ENCODE results near the gene FAM234B.
A peak's percentile ranks its signal among the peaks of the same experiment; 100 is the strongest.

Gene FAM234B, protein sequence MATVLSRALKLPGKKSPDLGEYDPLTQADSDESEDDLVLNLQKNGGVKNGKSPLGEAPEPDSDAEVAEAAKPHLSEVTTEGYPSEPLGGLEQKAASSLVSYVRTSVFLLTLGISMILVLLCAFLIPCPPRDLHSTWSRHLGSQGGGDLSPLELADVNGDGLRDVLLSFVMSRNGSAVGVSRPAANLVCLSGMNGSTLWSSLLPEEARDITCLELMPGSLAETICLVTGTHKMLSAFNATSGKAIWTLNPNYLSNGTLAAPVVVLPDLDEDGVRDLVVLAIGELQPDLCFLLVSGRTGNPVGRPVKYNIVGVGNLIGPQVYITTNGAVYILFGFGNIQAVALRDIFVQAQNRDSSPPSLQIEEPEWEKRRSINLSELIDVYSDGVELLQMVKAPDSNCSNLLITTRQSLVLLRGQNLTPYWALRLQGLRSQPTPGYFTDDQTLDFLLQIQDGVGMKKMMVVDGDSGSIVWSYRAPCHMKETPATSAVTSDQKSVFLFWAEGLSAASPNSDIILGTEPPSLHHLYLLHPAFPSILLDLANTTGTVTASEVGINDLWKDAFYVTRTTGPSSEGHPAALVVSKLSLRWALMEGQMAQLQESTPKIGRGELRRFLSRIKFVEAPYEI

DNA sequence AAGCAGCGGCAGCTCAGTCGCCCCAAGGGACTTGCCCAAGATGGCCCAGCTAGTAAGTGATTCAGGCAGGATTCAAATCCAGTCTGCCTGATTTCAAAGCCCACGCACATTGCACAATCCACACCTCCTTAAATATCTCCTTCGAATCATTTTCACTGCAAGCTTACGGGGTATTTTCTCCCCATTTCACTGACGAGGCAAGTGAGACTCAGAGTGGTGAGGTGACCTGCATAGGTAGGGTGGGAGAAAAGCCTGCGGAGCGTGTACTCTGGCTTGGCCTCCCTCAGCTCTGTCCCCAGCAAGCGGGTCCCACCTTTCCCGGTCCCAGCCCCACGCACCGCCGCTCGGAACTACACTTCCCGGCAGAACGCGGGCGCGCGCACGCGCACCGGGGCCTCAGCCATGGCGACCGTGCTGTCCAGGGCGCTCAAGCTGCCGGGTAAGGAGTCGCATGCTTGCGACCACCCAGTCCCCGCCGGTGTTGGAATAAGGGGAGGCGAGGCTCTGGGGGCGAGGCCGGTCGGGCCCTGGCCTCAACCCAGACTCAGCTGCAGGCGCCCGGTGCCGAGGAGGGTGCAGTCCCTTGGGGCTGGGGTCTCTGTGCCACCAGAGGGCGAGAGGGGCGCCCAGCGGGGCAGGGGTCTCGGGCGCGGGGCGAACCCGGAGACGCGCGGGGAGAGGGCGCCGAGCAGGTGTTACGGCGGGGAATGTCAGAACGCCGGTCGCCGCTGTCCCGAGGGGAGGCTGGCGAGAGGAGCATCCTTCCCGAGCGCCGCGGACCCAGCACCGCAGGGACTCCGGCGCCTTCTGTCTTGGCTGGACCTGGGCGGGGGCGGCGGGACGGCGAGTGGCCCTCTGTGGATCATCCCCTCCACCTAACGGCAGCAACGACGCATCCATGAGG is at the start of gene FAM234B:
TSS of gene FAM234B (plus strand) at position 380 of the 904 bp plus-strand sequence. CDS start at position 403, 23 bp downstream.
- DNase-seq (ENCODE audit: low read depth in 2 of 2), result peak; percentile 37 to 50

DNA sequence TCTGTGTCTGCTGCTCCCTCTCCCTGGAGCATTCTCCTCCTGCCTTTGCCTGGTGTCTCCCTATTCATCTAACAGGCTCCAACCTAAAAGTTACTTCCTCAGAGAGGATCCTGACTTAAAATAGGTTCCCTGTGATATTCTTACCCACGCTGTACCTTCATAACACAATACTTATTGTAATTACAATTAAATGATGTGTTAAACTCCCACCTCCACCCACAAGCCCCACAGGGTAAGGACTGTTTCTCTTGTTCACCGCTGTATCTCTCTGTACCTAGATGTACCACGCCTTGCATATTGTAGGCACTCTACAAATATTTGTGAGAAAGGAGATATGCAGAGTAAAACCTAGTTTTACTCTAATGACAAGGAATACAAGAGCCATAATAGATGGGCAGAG is 49.1 kb upstream of the FAM234B start:
- no peak for DNase-seq (ENCODE audit: low read depth in 2 of 2)

DNA sequence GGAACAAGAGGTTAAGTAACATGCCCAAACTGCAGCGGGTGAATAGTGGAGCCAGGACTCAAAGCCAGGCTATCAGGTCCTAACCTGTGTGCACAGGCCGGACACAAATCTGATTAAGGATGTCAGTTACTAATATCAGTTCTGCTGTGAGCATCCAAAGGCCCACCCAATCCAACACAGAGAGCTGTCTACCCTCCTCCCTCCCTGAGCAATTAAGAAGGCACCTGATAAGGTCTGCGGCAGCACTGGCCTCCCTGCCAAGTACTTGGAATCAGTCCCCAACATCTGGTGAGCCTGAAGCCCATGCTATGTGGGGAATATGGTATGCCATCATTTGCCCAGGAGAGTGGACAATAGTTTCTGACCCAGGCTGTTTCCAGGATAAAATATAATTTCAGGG is 48.0 kb upstream of the FAM234B start:
- DNase-seq (ENCODE audit: low read depth in 2 of 2), result no peak

DNA sequence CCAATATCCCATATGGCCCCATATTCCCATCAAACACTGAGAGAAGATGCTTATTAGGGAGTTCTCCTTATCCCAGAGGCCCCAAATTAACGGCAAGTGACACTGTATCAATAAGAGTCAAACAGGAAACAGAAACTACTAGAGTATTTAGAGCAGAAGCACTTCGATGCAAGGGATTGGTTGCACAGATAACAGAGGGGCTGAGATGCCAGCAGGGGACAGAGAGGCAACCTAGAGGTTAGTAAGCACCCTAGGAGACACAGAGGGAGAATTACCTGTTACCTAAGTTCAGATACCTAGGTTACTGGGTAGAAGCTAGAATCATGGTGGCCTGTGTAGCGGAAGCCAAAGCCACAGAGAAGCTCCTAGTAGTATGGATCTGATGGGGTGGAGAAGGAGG is 47.0 kb upstream of the FAM234B start:
- no peak for DNase-seq (ENCODE audit: low read depth in 2 of 2)

DNA sequence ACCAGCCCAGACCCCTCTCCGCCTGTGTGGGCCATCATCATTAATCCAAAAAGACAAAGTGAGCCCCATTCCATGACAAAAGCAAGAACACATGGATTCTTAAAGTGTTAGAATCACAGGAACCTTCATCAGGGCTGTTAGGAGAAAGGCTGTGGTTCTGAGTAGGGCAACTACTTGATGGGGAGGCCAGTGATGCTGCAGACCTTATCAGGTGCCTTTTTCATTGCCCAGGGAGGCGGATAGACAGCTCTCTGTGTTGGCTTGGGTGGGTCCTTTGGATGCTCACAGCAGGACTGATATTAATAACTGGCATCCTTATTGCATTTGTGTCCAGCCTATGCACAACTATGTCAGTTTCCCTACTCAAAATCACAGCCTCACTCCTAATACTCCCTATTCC is 46.4 kb upstream of the FAM234B start:
- no peak for DNase-seq (ENCODE audit: low read depth in 2 of 2)

DNA sequence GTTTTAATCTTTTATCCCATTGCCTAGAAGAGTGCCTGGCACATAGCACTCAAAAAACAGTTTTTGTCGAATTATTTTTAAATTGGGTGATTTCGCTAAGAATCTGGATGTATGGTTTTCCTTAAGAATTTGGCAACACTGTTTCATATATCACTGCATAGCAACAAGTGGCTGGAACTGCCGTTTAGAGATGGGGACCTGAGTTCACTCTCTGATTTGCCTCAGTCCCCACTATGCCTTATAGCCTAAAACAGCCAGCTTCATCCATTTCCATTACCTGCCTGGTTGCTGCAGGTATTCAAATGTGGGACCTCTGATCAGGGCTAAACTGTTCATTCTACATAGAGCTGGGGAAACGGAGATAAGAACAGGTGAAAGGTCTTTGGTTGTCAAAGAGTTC is 45.9 kb upstream of the FAM234B start:
- no peak for DNase-seq (ENCODE audit: low read depth in 2 of 2)

DNA sequence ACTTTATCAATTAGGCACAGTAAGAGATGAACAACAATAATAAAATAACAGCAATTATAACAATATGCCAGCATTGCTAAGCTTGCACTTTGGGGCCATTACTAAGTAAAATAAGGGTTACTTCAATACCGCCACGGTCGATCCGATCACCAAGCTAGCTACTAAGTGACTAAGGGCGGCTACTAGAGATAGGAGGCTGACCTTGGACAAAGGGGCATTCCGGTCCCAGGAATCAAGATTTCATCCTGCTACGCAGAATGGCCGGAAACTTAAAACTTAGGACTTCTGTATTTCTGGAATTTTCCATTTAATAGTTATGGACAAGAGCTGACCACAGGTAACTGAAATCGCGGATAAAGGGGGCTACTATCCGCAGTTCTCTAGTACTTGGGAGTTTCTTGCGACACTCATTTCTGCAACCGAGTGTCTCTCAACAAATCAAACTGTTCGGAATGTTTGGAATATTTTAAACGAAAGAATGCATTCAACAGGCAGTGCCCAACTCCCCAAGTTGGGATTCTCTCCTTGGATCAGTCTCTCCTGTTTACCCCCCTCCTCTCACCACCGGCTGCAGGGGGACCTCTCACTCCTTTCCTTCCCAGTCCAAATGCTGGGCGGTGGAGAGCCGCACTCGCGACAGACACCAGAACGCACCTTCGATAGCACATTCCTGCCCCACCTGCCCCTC is 44.8 kb upstream of the FAM234B start:
- DNase-seq (ENCODE audit: low read depth in 2 of 2), result no peak

DNA sequence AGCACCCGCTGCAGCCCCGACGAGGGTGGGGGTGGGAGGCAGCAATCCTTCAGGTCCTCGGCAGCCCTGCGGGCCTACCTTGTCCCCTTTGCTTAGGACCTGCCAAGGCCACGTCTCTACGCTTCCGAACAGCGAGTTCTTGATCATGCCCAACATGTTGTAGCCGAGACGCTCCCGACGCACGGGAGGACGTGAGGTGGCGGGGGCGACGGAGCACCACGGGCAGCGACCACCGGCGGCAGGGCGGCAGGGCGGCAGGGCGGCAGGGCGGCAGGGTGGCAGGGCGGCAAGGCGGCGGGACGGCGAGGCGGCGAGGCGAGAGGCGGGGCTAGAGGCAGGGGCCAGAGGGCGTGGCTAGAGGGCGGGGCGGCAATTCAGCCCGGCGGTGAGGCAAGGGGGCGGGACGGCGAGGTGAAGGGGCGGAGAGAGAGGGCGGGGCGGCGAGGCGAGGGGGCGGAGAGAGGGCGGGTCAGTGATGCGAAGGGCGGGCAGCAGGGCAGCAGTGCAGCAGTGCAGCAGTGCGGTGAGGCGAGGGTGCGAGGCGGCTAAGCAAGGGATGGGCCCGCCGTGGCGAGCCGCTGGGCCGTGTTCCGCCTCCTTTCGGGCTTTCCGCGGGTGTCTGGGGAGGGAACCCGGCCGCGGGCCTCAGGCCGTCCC is 44.1 kb upstream of the FAM234B start, which contains the start of gene HEBP1:
TSS of gene HEBP1 (minus strand) at position 307 of the 657 bp plus-strand sequence. CDS start at position 156, 151 bp downstream.
- DNase-seq (ENCODE audit: low read depth in 2 of 2), result peak; percentile 88 to 89

DNA sequence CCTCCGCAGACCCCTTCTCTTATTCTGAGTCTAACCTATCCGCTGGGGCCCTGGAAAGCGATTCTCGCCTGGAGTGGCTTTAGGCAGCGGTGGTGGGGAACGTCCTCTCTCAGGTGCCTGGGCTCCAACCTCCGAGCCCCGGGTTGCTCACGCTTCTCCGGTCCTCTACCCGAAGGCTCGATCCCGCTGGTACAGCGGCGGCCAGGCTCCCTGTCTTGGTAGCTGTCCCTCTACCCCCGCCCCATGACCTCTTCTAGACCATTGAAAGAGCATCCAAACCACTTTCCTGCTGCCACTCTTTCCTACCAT is 43.6 kb upstream of the FAM234B start:
- DNase-seq (ENCODE audit: low read depth in 2 of 2), result peak in 1 of 2 donors; percentile 4

DNA sequence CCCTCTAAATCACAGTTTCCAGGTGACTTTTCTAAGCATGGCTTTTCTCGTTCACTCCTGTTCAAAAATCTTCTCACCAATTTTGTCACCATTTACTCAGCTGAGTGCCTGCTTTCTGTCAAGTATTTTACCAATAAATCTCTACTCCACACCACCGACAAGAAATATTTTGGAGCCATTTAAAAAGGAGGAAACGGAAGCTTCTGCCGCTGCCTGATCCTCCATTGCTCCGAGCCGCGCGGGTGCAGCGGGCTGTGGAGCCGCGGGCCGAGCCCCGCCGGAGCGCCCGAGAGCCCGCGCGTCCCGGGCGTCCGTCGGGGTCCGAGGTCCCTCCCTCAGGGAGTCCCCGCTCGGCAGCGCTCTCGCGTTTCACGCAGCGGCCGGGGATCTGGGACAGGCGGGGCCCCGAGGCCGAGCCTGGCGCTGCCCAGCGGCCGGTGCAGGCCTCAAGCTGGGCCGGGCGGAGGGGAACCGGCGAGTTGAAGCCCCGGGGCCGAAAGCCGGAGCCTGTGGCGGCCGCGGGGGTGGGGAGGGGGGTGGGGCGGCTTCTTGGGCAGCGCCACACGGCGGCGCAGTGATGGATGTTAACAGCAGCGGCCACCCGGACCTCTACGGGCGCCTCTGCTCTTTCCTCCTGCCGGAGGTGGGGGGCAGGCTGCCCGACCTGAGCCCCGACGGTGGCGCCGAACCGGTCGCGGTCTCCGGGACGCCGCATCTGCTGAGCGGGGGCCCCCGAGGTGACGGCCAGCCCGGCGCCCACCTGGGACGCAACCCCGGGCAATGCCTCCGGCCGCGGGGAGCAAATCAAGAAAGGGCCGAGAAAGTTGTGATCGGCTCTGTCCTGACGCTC is 43.0 kb upstream of the FAM234B start:
- DNase-seq (ENCODE audit: low read depth in 2 of 2), result peak in 1 of 2 donors; percentile 12

DNA sequence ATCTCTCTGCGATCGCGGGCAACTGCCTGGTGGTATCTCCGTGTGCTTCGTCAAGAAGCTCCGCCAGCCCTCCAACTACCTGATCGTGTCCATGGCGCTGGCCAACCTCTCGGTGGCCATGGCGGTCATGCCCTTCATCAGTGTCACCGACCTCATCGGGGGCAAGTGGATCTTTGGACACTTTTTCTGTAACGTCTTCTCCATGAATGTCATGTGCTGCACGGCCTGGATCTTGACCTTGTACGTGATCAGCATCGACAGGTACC is 42.5 kb upstream of the FAM234B start:
- DNase-seq (ENCODE audit: low read depth in 2 of 2), result no peak

DNA sequence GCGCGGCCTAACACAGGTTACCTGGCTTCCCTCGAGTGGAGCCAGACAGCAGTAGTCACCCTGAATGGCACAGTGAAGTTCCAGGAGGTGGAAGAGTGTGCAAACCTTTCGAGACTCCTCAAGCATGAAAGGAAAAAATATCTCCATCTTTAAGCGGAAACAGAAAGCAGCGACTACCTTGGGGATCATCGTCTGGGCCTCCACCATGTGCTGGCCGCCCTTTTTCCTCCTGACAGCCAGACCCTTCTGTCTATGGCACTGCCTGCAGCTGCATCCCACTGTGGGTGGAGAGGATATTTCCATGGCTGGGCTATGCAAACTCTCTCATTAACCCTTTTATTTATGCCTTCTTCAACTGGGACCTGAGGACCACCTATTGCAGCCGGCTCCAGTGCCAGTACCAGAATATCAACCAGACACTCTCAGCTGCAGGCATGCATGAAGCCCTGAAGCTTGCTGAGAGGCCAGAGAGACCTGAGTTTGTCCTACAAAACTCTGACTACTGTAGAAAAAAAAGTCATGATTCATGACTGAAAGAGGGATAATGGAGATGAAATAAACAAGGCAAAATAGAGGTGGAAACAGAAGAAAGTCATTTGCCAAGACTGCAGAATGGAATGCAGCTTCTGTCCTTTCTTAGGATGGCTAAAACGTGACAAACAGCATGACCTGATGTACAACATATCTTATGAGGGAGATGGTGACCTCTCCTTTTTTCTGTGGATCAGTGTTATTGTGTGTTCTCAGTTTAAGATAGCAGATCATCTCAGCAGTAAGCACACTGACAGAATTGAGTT is 41.7 kb upstream of the FAM234B start:
- DNase-seq (ENCODE audit: low read depth in 2 of 2), result no peak

DNA sequence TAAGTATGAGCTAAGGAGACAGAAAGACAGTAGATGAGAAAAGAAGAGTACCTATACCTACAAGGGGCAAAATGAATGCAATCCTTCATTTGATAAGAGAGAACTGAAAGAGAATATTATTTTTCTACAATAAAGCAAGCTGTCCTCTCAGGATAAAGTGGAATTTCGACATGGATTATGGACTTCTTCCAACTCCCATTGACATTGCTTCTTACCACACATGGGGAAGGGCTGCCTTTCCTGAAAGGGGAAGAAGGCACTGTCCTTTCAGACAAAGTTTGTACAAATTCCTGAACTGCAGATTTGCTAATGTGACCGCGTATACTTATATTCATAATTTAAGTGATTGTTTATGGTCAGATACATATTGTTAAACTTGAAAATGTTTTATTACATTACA is 39.8 kb upstream of the FAM234B start:
- no peak for DNase-seq (ENCODE audit: low read depth in 2 of 2)

DNA sequence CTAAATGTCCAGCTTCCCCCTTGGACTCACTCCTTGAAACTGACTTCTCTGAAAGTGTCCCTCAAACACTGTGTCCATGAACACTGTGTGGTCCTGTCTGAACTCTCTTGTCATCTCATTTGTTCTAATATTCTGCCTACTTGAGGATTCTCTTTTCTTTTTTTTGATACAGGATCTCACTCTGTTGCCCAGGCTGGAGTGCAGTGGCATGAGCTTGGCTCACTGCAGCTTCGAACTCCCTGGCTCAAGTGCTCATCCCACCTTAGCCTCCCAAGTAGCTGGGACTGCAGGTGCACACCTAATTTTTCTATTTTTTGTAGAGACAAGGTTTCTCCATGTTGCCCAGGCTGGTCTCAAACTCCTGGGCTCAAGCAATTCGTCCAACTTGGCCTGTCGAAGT is 39.2 kb upstream of the FAM234B start:
- DNase-seq (ENCODE audit: low read depth in 2 of 2), result no peak

DNA sequence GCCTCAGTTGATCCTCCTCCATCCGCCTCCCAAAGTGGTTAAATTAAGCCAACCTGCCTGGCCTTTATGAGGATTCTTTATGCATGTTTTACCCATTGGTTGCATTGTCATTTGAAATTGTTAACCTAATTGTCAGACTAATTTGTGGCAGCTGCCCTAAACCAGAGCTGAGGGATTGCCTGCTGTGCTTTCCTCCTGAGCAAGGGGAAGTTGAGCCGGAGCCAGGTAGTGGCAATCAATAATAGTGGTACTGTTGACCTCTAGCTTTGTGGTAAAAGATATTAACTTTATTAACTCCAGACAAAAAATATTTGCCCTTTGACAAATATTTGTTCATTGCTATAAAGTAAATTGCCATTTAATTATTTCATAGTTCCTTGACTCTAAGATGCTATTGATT is 38.5 kb upstream of the FAM234B start:
- DNase-seq (ENCODE audit: low read depth in 2 of 2), result no peak

DNA sequence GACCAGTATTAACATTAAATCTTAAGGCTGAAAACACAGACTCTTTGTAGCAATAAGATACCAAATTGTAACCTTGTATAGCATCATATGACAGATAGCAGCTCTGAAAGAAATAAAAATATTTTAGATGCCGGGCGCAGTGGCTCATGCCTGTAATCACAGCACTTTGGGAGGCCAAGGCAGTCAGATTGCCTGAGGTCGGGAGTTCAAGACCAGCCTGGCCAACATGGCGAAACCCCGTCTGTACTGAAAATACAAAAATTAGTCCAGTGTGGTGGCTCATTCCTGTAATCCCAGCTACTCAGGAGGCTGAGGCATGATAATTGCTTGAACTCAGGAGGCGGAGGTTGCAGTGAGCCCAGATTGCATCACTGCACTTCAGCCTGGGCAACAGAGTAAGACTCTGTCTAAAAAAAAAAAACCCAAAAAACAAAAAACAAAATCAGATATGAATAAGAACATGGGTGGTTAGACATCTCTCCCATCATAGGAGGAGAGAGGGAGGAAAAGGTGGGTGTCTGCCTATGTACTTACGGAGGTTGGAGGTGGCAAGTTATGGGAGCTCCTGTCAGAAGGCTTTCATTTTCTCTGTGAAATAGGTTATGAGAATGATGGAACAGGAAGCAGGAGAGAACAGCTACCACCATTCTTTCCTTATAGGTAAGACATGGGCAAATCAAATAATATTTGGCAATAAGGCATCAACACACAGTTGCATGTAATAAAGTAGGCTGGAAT is 36.5 kb upstream of the FAM234B start:
- DNase-seq (ENCODE audit: low read depth in 2 of 2), result no peak

DNA sequence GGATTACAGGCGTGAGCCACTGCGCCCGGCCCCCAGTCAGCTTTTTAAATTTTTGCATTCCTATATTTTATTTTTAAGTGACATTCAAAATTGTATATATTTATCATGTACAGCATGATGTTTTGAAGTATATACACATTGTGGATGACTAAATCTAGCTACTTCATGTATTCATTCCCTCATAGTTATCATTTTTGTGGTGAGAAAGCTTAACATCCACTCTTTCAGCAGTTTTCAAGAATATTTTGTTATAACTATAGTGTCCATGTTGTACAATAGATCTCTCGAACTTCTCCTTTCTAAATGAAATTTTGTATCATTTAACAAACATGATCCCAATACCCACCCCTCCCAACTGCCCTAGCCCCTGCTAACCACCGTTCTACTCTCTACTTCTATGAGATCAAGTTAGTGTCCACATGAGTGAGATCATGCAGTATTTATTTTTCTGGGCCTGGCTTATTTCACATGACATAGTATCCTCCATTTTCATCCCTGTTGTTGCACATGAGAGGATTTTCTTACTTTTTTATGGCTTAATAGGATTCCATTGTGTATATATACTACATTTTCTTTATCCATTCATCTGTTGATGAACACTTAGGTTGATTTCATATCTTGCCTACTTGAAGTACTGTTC is 35.3 kb upstream of the FAM234B start:
- DNase-seq (ENCODE audit: low read depth in 2 of 2), result no peak

DNA sequence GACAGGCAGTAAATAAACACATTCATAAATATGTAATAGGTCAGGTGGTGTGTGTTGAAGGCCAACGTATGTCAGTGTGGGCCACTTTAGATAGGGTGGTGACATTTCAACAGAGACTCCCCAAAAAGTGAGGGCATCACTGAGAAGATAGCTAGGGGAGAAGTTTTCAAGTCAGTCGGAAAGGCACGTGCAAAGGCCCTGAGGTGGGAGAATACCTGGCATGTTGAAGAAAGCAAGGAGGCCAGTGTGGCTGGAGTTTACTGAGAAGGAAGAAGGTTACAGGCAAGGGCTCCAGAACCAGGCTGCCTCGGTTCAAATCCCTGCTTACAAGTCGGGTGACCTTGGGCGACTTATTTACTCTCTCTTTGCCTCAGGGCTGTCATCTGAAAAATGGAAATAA is 33.1 kb upstream of the FAM234B start:
- DNase-seq (ENCODE audit: low read depth in 2 of 2), result no peak

DNA sequence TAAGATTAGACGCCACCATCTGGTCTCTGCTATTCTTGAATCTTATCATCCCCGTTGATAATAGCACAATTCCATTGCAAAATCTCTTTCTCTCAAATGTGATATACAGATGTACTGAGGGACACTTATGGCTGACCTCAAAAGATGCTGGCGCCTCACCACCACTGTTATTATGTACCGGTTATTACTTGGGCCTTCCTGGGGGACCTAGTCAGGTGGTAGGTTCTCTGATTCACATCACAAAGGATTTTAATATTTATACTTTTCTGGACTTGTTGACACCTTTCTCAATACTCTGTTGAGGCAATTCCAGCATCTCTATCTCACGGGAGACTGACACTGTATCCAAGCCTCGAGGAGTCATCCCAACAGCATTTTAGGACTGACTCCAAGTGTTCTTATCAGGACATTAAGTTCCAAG is 21.3 kb upstream of the FAM234B start:
- no peak for DNase-seq (ENCODE audit: low read depth in 2 of 2)

Data from stimulated activated CD8-positive, alpha-beta memory T cell treated with anti-CD3 and anti-CD28 coated beads, Interleukin-15, amount 100 ng/mL, for 4 hours (primary cell).